Uterus (tissue), 4 donors: ENCODE data around the gene NCAPG2. TPM values are rescaled to one million over a fixed set of nuclear protein-coding genes. Genes with fewer than 3 reads are reported as not detected.

Experiments used
- DNase-seq, 2 donors: peaks; one replicate each; pipeline ENCODE4 v3.0.0-alpha.2; 2019 to 2020
- H3K27ac ChIP-seq, 2 donors: fragments of 200-600 bp; sonication (generic); 1 replicate in 1 of 2; 2 replicates in 1 of 2; pipeline ENCODE4 v1.5.1; 2016 to 2018
- H3K27me3 ChIP-seq, 2 donors: fragments of 200-600 bp; sonication (generic); one replicate each; pipeline ENCODE4 v1.5.1; 2018 to 2019; ENCODE audit warnings: control low read depth in 1 of 2
- H3K36me3 ChIP-seq, 2 donors: fragments of 200-600 bp; sonication (generic); one replicate each; pipeline ENCODE4 v1.5.1; 2019; ENCODE audit warnings: control low read depth in 1 of 2
- H3K4me1 ChIP-seq, 2 donors: fragments of 200-600 bp; sonication (generic); one replicate each; pipeline ENCODE4 v1.5.1; 2018 to 2019; ENCODE audit warnings: control low read depth in 1 of 2
- H3K4me3 ChIP-seq, 2 donors: fragments of 200-600 bp; sonication (generic); 1 replicate in 1 of 2; 2 replicates in 1 of 2; pipeline ENCODE4 v1.5.1; 2018 to 2019; ENCODE audit warnings: mild to moderate bottlenecking in 1 of 2
- H3K9me3 ChIP-seq, 2 donors: fragments of 200-600 bp; sonication (generic); one replicate each; pipeline ENCODE4 v1.5.1; 2019; ENCODE audit warnings: control low read depth in 1 of 2
- CTCF ChIP-seq, 4 experiments: fragments of 200-600 bp in 2 of 4; fragments of 450-650 bp in 2 of 4; sonication (generic) in 2 of 4; IDR thresholded peaks; one replicate each; pipeline ENCODE4 v1.5.1; 2016 to 2019; ENCODE audit warnings: antibody characterized with exemption in 4 of 4, mild to moderate bottlenecking in 2 of 4, moderate library complexity in 1 of 4
- POLR2A ChIP-seq, 2 donors: fragments of 450-650 bp; IDR thresholded peaks; one replicate each; pipeline ENCODE4 v1.6.1; 2016; ENCODE audit warnings: antibody characterized with exemption in 2 of 2, mild to moderate bottlenecking in 1 of 2, moderate library complexity in 1 of 2
- intact Hi-C: fragments of 100-400 bp; cut with DNase I; formaldehyde crosslinking; loops from one replicate; pipeline ENCODE4 v1.15.1; 2023; ENCODE audit warnings: low total_unique reads
- total RNA-seq, 4 donors: library from RNA; depleted of rRNA in 3 of 4; stranded (reverse); fragments of >200 nt in 3 of 4; gene quantifications; one replicate each; pipeline versions ENCODE4 v1.1.0 to v1.2.4, GENCODE V29; 2014 to 2023
- donor health status: DM: yes; HTN: yes; CAD: no.

The NCAPG2 gene
- total RNA-seq, 4 donors from 2014 or later = 0.51 to 36.0 (median 7.8) TPM

- intact Hi-C loops = no loop called here
- no peaks in the 10 kb centered on the region for H3K36me3 ChIP-seq
- no peak overlapping the region for H3K4me3 ChIP-seq
- no peaks in the 10 kb centered on the region for H3K27me3 ChIP-seq
- no peaks in the 10 kb centered on the region for H3K9me3 ChIP-seq
- DNase-seq = no peak
- no peak overlapping the region for H3K27ac ChIP-seq
- no peak for TF ChIP-seq POLR2A (IDR thresholded peaks at IDR 0.05)
- TF ChIP-seq CTCF (IDR thresholded peaks at IDR 0.05) = no peak
- no peaks in the 10 kb centered on the region for H3K4me1 ChIP-seq
Measured at GRCh38 chr7:158683541-158683940, 21.1 kb downstream of the NCAPG2 start.

- Histone ChIP-seq H3K4me1 (no peaks in the 10 kb centered on the region), H3K36me3 (no peaks in the 10 kb centered on the region), H3K9me3 (no peaks in the 10 kb centered on the region), H3K27ac (no peak overlapping the region), H3K4me3 (no peak overlapping the region), H3K27me3 (no peaks in the 10 kb centered on the region)
- DNase-seq = no peak
- intact Hi-C loops = no loop called here
- TF ChIP-seq POLR2A (IDR thresholded peaks at IDR 0.05) (no peak), CTCF (IDR thresholded peaks at IDR 0.05) (no peak)
Measured at GRCh38 chr7:158682456-158682855, 22.1 kb downstream of the NCAPG2 start.

DNA sequence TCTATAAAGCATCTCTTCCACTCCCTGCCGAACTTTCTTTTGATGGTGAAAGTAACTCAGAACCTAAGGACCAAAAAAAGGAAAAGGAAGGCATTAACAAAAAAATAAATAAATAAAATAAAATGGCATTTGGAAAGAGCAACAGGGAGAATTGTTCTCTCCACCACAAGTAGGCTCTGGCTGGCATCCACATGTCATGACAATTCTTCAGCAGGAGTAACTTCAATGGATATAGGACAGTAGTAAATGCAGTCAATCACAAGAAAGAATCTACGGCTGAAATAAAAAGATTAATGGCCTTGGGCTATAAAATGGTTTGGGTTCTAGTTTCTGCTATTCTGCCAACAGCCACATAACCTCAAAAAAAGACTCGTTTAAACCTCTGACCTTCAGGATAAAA is 23.9 kb downstream of the NCAPG2 start:
- no peaks in the 10 kb centered on the region for H3K36me3 ChIP-seq
- H3K4me3 ChIP-seq = no peak overlapping the region
- DNase-seq = no peak
- no peaks in the 10 kb centered on the region for H3K27me3 ChIP-seq
- TF ChIP-seq CTCF (IDR thresholded peaks at IDR 0.05) = no peak
- no peak for TF ChIP-seq POLR2A (IDR thresholded peaks at IDR 0.05)
- no peaks in the 10 kb centered on the region for H3K9me3 ChIP-seq
- intact Hi-C loops = no loop called here
- H3K27ac ChIP-seq = no peak overlapping the region
- no peaks in the 10 kb centered on the region for H3K4me1 ChIP-seq

DNA sequence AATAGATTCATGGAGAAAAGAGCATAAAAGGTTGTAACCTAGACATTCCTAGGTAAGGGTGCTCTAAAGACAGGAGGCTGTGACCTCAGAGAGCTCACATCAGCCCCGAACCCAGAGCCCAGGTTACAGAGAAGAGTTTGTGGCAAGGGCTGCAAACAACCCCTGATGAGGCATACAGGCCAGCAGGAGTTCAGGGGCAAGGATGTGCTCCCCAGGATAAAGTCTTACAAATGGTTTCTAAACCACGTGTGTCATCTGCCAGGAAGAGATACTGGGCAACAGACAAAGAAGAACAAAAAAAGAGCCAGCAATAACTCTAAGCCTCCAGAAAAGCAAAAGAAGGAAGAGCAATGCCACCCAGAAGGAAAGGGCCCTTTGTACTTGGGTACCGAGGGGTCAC is 27.7 kb downstream of the NCAPG2 start:
- DNase-seq = no peak
- TF ChIP-seq POLR2A (IDR thresholded peaks at IDR 0.05) = no peak
- no peak for TF ChIP-seq CTCF (IDR thresholded peaks at IDR 0.05)
- Histone ChIP-seq H3K27me3 (no peaks in the 10 kb centered on the region), H3K27ac (no peak overlapping the region), H3K4me1 (no peaks in the 10 kb centered on the region), H3K9me3 (no peaks in the 10 kb centered on the region), H3K4me3 (no peak overlapping the region), H3K36me3 (no peaks in the 10 kb centered on the region)
- intact Hi-C loops = no loop called here

- TF ChIP-seq POLR2A (IDR thresholded peaks at IDR 0.05) = no peak
- no peak for TF ChIP-seq CTCF (IDR thresholded peaks at IDR 0.05)
- Histone ChIP-seq H3K27me3 (no peaks in the 10 kb centered on the region), H3K36me3 (no peaks in the 10 kb centered on the region), H3K9me3 (no peaks in the 10 kb centered on the region), H3K4me3 (no peak overlapping the region), H3K27ac (no peak overlapping the region), H3K4me1 (no peaks in the 10 kb centered on the region)
- DNase-seq = no peak
- intact Hi-C loops = no loop called here
Measured at GRCh38 chr7:158676171-158676840, 28.3 kb downstream of the NCAPG2 start.
